ENCODE data around the gene CLINT1.

DNA sequence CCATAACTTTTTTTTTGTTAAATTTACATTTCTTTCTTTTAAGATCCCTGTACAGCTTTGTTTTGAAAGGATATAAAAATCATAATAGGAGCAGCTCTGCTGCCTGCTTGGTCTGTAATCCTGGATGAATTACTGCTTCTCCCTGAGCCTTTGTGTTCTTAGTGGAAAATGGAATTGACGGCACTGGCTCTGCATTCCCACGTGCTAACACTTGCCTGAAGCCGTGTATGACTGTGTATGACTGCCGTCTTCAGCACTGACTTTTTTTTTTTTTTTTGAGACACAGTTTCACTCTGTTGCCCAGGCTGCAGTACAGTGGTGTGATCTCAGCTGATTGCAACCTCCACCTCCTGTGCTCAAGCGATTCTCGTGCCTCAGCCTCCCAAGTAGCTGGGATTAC is 123.0 kb downstream of the CLINT1 start:
- no peak for TF ChIP-seq POLR2A (IDR thresholded peaks at IDR 0.05)
- TF ChIP-seq, protein P1, sequence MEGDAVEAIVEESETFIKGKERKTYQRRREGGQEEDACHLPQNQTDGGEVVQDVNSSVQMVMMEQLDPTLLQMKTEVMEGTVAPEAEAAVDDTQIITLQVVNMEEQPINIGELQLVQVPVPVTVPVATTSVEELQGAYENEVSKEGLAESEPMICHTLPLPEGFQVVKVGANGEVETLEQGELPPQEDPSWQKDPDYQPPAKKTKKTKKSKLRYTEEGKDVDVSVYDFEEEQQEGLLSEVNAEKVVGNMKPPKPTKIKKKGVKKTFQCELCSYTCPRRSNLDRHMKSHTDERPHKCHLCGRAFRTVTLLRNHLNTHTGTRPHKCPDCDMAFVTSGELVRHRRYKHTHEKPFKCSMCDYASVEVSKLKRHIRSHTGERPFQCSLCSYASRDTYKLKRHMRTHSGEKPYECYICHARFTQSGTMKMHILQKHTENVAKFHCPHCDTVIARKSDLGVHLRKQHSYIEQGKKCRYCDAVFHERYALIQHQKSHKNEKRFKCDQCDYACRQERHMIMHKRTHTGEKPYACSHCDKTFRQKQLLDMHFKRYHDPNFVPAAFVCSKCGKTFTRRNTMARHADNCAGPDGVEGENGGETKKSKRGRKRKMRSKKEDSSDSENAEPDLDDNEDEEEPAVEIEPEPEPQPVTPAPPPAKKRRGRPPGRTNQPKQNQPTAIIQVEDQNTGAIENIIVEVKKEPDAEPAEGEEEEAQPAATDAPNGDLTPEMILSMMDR (IDR thresholded peaks at IDR 0.05): no peak
- no peak for TF ChIP-seq POLR2AphosphoS5 (IDR thresholded peaks at IDR 0.05)
- no peak for TF ChIP-seq EP300 (IDR thresholded peaks at IDR 0.05)
